Mammary epithelial cell (primary cell): ENCODE results near the gene CD7.

Experiments used
- CTCF ChIP-seq, 2 donors: IDR thresholded peaks in 1 of 2; conservative IDR thresholded peaks in 1 of 2; 2 replicates each; pipeline ENCODE4 v1.5.1; 2011 to 2012; ENCODE audit warnings: inconsistent platforms in 2 of 2, low read length in 2 of 2, mild to moderate bottlenecking in 2 of 2, control low read depth in 1 of 2, low read depth in 1 of 2; ENCODE audit not compliant: insufficient read depth in 1 of 2; ENCODE audit errors: extremely low read depth in 1 of 2
- EZH2 ChIP-seq: IDR thresholded peaks from 2 replicates; pipeline ENCODE4 v1.6.1; 2012; ENCODE audit warnings: low read length, inconsistent platforms, borderline replicate concordance

GRCh38 chr17:82269882-82270500 is 47.4 kb downstream of the CD7 start:
- TF ChIP-seq CTCF (conservative IDR thresholded peaks at IDR 0.05 in 1 of 2, IDR thresholded peaks at IDR 0.05 in 1 of 2; ENCODE audit: extremely low read depth in 1 of 2, insufficient read depth in 1 of 2, low read depth in 1 of 2, low read length in 2 of 2), result no peak
- TF ChIP-seq EZH2, result no peak
